GM12874 (cell line): Measurements from ENCODE around the gene RPS2.

Experiments used
- CTCF ChIP-seq: IDR thresholded peaks from 2 replicates; pipeline ENCODE4 v1.5.1; 2011; ENCODE audit warnings: low read depth, mild to moderate bottlenecking, control low read depth, low read length, moderate library complexity; ENCODE audit not compliant: insufficient read depth

The RPS2 gene

GRCh38 chr16:1965396-1966001 lies 873 bp upstream of the RPS2 start:
- no peak for TF ChIP-seq CTCF

- peak; percentile 36; the same call in 1 of the 2 replicates for TF ChIP-seq CTCF
Observed at GRCh38 chr16:1963806-1964505, 670 bp downstream of the RPS2 start.

- TF ChIP-seq CTCF: no peak
Observed at GRCh38 chr16:1961651-1962067, 3.0 kb downstream of the RPS2 start.

- no peak for TF ChIP-seq CTCF
Observed at GRCh38 chr16:1960665-1961630, 3.7 kb downstream of the RPS2 start.

GRCh38 chr16:1959269-1960039 lies 5.2 kb downstream of the RPS2 start, which contains the start of gene NDUFB10:
TSS of gene NDUFB10 (plus strand) at chr16:1959538. CDS start at chr16:1959625, 87 bp downstream.
- TF ChIP-seq CTCF: peak; percentile 89

GRCh38 chr16:1958715-1959268 lies 5.8 kb downstream of the RPS2 start:
- TF ChIP-seq CTCF: no peak
